Lower leg skin (tissue), 3 donors: ENCODE data around the gene PTTG1IP.

Experiments used
- POLR2A ChIP-seq, 2 donors: fragments of 450-650 bp; IDR thresholded peaks; one replicate each; pipeline ENCODE4 v1.6.1; 2016 to 2017; ENCODE audit warnings: antibody characterized with exemption in 2 of 2, mild to moderate bottlenecking in 1 of 2, moderate library complexity in 1 of 2
- TF ChIP-seq, protein P1 (sequence below), 3 donors: fragments of 450-650 bp; IDR thresholded peaks; one replicate each; pipeline ENCODE4 v1.5.1; 2016; ENCODE audit warnings: antibody characterized with exemption in 3 of 3, mild to moderate bottlenecking in 3 of 3, moderate library complexity in 2 of 3

DNA sequence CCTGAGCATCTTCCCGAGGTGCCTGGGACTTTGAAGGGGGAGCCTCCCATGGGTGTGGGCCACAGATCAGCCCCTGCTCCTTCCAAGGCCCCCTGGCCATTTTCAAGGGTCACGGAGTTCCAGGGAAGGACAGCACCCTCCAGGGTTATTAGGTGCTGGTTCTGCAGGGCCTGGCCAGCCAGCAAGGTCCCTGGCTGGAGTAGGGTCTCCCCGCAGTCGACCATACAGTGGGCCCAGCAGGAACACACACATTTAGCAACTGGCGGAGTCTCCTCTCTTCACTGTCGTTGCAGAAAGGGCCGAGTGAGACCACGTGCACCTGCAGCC is 37.9 kb downstream of the PTTG1IP start:
- TF ChIP-seq, protein P1, sequence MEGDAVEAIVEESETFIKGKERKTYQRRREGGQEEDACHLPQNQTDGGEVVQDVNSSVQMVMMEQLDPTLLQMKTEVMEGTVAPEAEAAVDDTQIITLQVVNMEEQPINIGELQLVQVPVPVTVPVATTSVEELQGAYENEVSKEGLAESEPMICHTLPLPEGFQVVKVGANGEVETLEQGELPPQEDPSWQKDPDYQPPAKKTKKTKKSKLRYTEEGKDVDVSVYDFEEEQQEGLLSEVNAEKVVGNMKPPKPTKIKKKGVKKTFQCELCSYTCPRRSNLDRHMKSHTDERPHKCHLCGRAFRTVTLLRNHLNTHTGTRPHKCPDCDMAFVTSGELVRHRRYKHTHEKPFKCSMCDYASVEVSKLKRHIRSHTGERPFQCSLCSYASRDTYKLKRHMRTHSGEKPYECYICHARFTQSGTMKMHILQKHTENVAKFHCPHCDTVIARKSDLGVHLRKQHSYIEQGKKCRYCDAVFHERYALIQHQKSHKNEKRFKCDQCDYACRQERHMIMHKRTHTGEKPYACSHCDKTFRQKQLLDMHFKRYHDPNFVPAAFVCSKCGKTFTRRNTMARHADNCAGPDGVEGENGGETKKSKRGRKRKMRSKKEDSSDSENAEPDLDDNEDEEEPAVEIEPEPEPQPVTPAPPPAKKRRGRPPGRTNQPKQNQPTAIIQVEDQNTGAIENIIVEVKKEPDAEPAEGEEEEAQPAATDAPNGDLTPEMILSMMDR (IDR thresholded peaks at IDR 0.05) = no peak
- TF ChIP-seq POLR2A (IDR thresholded peaks at IDR 0.05) = no peak
